ENCODE results near the gene NEFH.
A peak's percentile ranks its signal among the peaks of the same experiment; 100 is the strongest.
"Not testable (repeated sequence)": the region's sequence is repeated elsewhere in the genome, so short reads cannot be mapped to it uniquely, and the experiment has no call there.

The NEFH gene

GRCh38 chr22:29480262-29480511 is 169 bp downstream of the NEFH start:
- ATAC-seq, result no peak
- Mint-ChIP-seq H3K4me3 (peak overlapping the region; percentile 59), H3K9me3 (no peaks in the 10 kb centered on the region), H3K4me1 (peaks cover 17% of the 10 kb centered on the region), H3K36me3 (peaks cover 7% of the 10 kb centered on the region), H3K27ac (no peak overlapping the region)
- no peak for DNase-seq (ENCODE audit: low spot score in 2 of 2)

GRCh38 chr22:29480512-29481264 is 670 bp downstream of the NEFH start:
- H3K9me3 Mint-ChIP-seq, result no peaks in the 10 kb centered on the region
- peaks cover 17% of the 10 kb centered on the region for H3K4me1 Mint-ChIP-seq
- peaks cover 7% of the 10 kb centered on the region for H3K36me3 Mint-ChIP-seq
- no peak overlapping the region for H3K27ac Mint-ChIP-seq
- DNase-seq (ENCODE audit: low spot score in 2 of 2) (peak; percentile 23 to 60), ATAC-seq (peak; percentile 83)
- peak overlapping the region; percentile 59 for H3K4me3 Mint-ChIP-seq

- peak overlapping the region; percentile 27 for H3K27ac Mint-ChIP-seq
Measured at GRCh38 chr22:29481265-29482000, 1.4 kb downstream of the NEFH start.

GRCh38 chr22:29482253-29482652 is 2.2 kb downstream of the NEFH start:
- Mint-ChIP-seq H3K4me1 (peaks cover 17% of the 10 kb centered on the region), H3K36me3 (peaks cover 16% of the 10 kb centered on the region), H3K27ac (no peak overlapping the region), H3K4me3 (peak overlapping the region; percentile 59), H3K9me3 (no peaks in the 10 kb centered on the region)
- ATAC-seq, result no peak
- no peak for DNase-seq (ENCODE audit: low spot score in 2 of 2)

More at GRCh38 chr22:29481265-29482000, 1.4 kb downstream of the NEFH start:
- H3K9me3 Mint-ChIP-seq, result no peaks in the 10 kb centered on the region
- peak overlapping the region; percentile 59 for H3K4me3 Mint-ChIP-seq
- ATAC-seq (no peak), DNase-seq (ENCODE audit: low spot score in 2 of 2) (no peak)
- H3K4me1 Mint-ChIP-seq, result peaks cover 17% of the 10 kb centered on the region
- H3K36me3 Mint-ChIP-seq, result peaks cover 12% of the 10 kb centered on the region

GRCh38 chr22:29482726-29483125 is 2.7 kb downstream of the NEFH start:
- Mint-ChIP-seq H3K4me1 (peaks cover 17% of the 10 kb centered on the region), H3K9me3 (no peaks in the 10 kb centered on the region), H3K36me3 (peaks cover 20% of the 10 kb centered on the region), H3K27ac (no peak overlapping the region), H3K4me3 (no peak overlapping the region)
- DNase-seq (ENCODE audit: low spot score in 2 of 2), result no peak
- no peak for ATAC-seq

GRCh38 chr22:29483254-29483653 is 3.2 kb downstream of the NEFH start:
- H3K4me1 Mint-ChIP-seq, result peaks cover 17% of the 10 kb centered on the region
- DNase-seq (ENCODE audit: low spot score in 2 of 2) (no peak), ATAC-seq (no peak)
- H3K36me3 Mint-ChIP-seq, result peaks cover 23% of the 10 kb centered on the region
- no peaks in the 10 kb centered on the region for H3K9me3 Mint-ChIP-seq
- no peak overlapping the region for H3K27ac Mint-ChIP-seq
- no peak overlapping the region for H3K4me3 Mint-ChIP-seq

- ATAC-seq, result no peak
- H3K4me1 Mint-ChIP-seq, result peaks cover 3% of the 10 kb centered on the region
- H3K36me3 Mint-ChIP-seq, result peaks cover 23% of the 10 kb centered on the region
- H3K4me3 Mint-ChIP-seq, result no peak overlapping the region
- DNase-seq (ENCODE audit: low spot score in 2 of 2), result no peak
- H3K27ac Mint-ChIP-seq, result no peak overlapping the region
- no peaks in the 10 kb centered on the region for H3K9me3 Mint-ChIP-seq
Measured at GRCh38 chr22:29484642-29485041, 4.6 kb downstream of the NEFH start.

- no peaks in the 10 kb centered on the region for H3K9me3 Mint-ChIP-seq
- H3K4me3 Mint-ChIP-seq, result no peak overlapping the region
- peaks cover 23% of the 10 kb centered on the region for H3K36me3 Mint-ChIP-seq
- H3K27ac Mint-ChIP-seq, result no peak overlapping the region
- no peaks in the 10 kb centered on the region for H3K4me1 Mint-ChIP-seq
- ATAC-seq, result no peak
- DNase-seq (ENCODE audit: low spot score in 2 of 2), result no peak
Measured at GRCh38 chr22:29485448-29485847, 5.4 kb downstream of the NEFH start.

GRCh38 chr22:29487426-29487986 is 7.5 kb downstream of the NEFH start:
- Mint-ChIP-seq H3K9me3 (no peaks in the 10 kb centered on the region), H3K4me1 (no peaks in the 10 kb centered on the region), H3K4me3 (no peak overlapping the region), H3K36me3 (peaks cover 23% of the 10 kb centered on the region), H3K27ac (no peak overlapping the region)
- DNase-seq (ENCODE audit: low spot score in 2 of 2) (no peak), ATAC-seq (no peak)

- not testable (repeated sequence) for H3K9me3 Mint-ChIP-seq; H3K27ac Mint-ChIP-seq; H3K4me3 Mint-ChIP-seq; DNase-seq (ENCODE audit: low spot score in 2 of 2); ATAC-seq; H3K4me1 Mint-ChIP-seq
- peaks cover 17% of the 10 kb centered on the region for H3K36me3 Mint-ChIP-seq
Measured at GRCh38 chr22:29489127-29489780, 9.2 kb downstream of the NEFH start.

GRCh38 chr22:29491012-29491411 is 11.0 kb downstream of the NEFH start:
- DNase-seq (ENCODE audit: low spot score in 2 of 2), result no peak
- Mint-ChIP-seq H3K36me3 (peaks cover 16% of the 10 kb centered on the region), H3K27ac (no peak overlapping the region), H3K9me3 (no peaks in the 10 kb centered on the region), H3K4me3 (no peak overlapping the region), H3K4me1 (no peaks in the 10 kb centered on the region)
- no peak for ATAC-seq

- Mint-ChIP-seq H3K4me3 (no peak overlapping the region), H3K4me1 (no peaks in the 10 kb centered on the region), H3K36me3 (no peaks in the 10 kb centered on the region), H3K27ac (no peak overlapping the region), H3K9me3 (no peaks in the 10 kb centered on the region)
- no peak for ATAC-seq
- no peak for DNase-seq (ENCODE audit: low spot score in 2 of 2)
Measured at GRCh38 chr22:29493636-29494035, 13.6 kb downstream of the NEFH start.

- Mint-ChIP-seq H3K4me1 (no peaks in the 10 kb centered on the region), H3K36me3 (peaks cover 30% of the 10 kb centered on the region), H3K9me3 (no peaks in the 10 kb centered on the region), H3K27ac (no peak overlapping the region), H3K4me3 (no peak overlapping the region)
- no peak for ATAC-seq
- no peak for DNase-seq (ENCODE audit: low spot score in 2 of 2)
Measured at GRCh38 chr22:29499852-29500251, 19.8 kb downstream of the NEFH start.

GRCh38 chr22:29503811-29504372 is 23.9 kb downstream of the NEFH start:
- Mint-ChIP-seq H3K9me3 (no peaks in the 10 kb centered on the region), H3K27ac (peak overlapping the region; percentile 56), H3K4me1 (no peaks in the 10 kb centered on the region), H3K4me3 (no peak overlapping the region), H3K36me3 (peaks cover 67% of the 10 kb centered on the region)
- DNase-seq (ENCODE audit: low spot score in 2 of 2) (no peak), ATAC-seq (no peak)

- H3K27ac Mint-ChIP-seq, result peak overlapping the region; percentile 72
- H3K36me3 Mint-ChIP-seq, result peaks cover 91% of the 10 kb centered on the region
- no peak overlapping the region for H3K4me3 Mint-ChIP-seq
- DNase-seq (ENCODE audit: low spot score in 2 of 2), result no peak
- H3K4me1 Mint-ChIP-seq, result no peaks in the 10 kb centered on the region
- no peaks in the 10 kb centered on the region for H3K9me3 Mint-ChIP-seq
- ATAC-seq, result no peak
Measured at GRCh38 chr22:29509298-29509697, 29.3 kb downstream of the NEFH start.
